Mucosa of descending colon (tissue), 3 donors: ENCODE data around the gene GNL2. TPM values are rescaled to one million over a fixed set of nuclear protein-coding genes. Genes with fewer than 3 reads are reported as not detected.

ENCODE experiments used
- ATAC-seq: fragments of 200-7000 bp; cut with Tn5 transposase; one replicate; pipeline ENCODE4 v1.9.1; 2020; ENCODE audit warnings: mild to moderate bottlenecking, moderate library complexity
- DNase-seq, 3 donors: peaks; one replicate each; pipeline ENCODE4 v3.0.0-alpha.2; 2020
- H3K36me3 ChIP-seq: fragments of 200-600 bp; one replicate; pipeline ENCODE4 v1.8.0; 2021; ENCODE audit warnings: low read depth, mild to moderate bottlenecking
- H3K4me1 ChIP-seq: fragments of 200-600 bp; one replicate; pipeline ENCODE4 v1.8.0; 2021; ENCODE audit warnings: low read depth, mild to moderate bottlenecking
- H3K4me3 ChIP-seq: fragments of 200-600 bp; one replicate; pipeline ENCODE4 v1.8.0; 2021; ENCODE audit warnings: mild to moderate bottlenecking
- H3K9me3 ChIP-seq: fragments of 200-600 bp; one replicate; pipeline ENCODE4 v1.8.0; 2021; ENCODE audit warnings: mild to moderate bottlenecking
- intact Hi-C, 2 donors: fragments of 100-400 bp; cut with DNase I in 1 of 2; cut with micrococcal nuclease in 1 of 2; formaldehyde crosslinking; loops; one replicate each; pipeline versions ENCODE4 v1.11.0 to v1.11.1; 2022; cut with DNase I, micrococcal nuclease
- total RNA-seq, 3 donors: library from RNA; stranded (reverse); fragmentation: NEBNext Ultra II Directional in 2 of 3; extraction: Animal tissue kit (Norgen Biotek cat#: 25700) in 2 of 3; gene quantifications; one replicate each; pipeline versions ENCODE4 v1.2.1 to v1.2.4, GENCODE V29; 2021 to 2023
- TF ChIP-seq, protein P1 (sequence below): fragments of 200-600 bp; IDR thresholded peaks from one replicate; pipeline ENCODE4 v1.8.0; 2022; ENCODE audit warnings: antibody characterized with exemption, mild to moderate bottlenecking
- donor health status: DM: no; HTN: no; CAD: no; lungs with moderate emphysema.
- donor health status: DM: no; HTN: no; CAD: no.
- donor health status: DM: no; HTN: yes; CAD: no.

GNL2 gene
- total RNA-seq, 3 donors from 2014 or later = 31.2 to 38.4 (median 34.0) TPM

DNA sequence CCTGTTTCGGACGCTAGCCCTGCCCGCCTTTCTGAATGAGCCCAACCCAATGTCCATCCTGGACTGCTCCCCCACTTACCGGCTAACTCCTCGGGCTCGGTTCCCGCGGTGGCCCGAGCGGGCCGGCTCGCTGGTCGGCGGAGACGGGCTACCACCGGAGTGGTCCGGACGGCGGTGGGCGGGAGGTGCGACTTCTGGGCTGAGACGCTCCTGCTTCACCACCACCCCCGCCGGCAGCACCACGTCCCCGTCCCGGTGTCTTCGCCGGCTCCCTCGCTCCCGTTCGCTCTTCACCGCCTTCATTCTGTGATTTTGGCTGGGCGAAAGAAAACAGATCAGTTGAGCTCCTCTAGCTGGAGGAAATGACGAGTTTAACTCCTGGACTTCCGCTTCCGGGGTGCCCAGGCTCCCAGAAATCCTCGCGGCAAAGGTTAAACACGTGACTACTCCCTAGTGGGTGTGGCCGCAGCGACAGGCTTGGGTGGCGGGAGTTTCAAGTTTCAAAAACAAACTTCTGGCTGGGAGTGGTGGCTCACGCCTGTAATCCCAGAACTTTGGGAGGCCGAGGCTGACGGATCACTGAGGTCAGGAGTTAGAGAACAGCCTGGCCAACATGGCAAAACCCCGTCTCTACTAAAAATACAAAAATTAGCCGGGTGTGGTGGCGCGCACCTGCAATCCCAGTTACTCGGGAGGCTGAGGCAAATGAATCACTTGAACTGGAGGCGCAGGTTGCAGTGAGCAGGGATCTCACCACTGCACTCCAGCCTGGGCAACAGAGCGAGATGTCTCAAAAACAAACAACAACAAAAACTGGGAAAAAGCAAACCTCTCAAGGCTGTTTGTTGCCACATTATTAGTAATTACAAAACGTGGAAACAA is 41.6 kb downstream of the GNL2 start, which contains the start of gene SNIP1:
Gene SNIP1 (minus strand): TSS at position 367 of the 882 bp plus-strand sequence. CDS start 64 bp downstream, at position 303.
- TF ChIP-seq, protein P1, sequence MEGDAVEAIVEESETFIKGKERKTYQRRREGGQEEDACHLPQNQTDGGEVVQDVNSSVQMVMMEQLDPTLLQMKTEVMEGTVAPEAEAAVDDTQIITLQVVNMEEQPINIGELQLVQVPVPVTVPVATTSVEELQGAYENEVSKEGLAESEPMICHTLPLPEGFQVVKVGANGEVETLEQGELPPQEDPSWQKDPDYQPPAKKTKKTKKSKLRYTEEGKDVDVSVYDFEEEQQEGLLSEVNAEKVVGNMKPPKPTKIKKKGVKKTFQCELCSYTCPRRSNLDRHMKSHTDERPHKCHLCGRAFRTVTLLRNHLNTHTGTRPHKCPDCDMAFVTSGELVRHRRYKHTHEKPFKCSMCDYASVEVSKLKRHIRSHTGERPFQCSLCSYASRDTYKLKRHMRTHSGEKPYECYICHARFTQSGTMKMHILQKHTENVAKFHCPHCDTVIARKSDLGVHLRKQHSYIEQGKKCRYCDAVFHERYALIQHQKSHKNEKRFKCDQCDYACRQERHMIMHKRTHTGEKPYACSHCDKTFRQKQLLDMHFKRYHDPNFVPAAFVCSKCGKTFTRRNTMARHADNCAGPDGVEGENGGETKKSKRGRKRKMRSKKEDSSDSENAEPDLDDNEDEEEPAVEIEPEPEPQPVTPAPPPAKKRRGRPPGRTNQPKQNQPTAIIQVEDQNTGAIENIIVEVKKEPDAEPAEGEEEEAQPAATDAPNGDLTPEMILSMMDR = no peak
- intact Hi-C loops = no loop called here
- Histone ChIP-seq H3K4me3 (peak within 1 kb of the TSS; percentile 91), H3K9me3 (no peaks in the 10 kb centered on the region), H3K36me3 (no peaks in the 10 kb centered on the region), H3K4me1 (peaks cover 21% of the 10 kb centered on the region)
- ATAC-seq (peak; percentile 98), DNase-seq (peak; percentile 92 to 96 (median 93))

DNA sequence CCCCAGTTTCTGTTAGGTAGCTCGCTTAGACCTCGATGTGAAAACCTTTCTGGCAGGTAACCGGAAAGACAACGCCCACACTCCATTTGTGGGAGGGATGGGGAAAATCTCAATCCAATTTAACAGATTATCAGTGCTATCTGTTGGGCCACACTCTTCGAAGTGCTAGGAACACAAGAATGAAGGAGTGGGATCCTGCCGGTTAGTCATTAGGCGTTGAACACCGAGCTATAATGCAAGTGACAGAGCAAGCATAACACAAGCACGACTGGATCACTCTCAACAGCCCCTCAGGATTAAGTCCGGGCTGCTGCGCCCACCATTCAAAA is 42.2 kb downstream of the GNL2 start:
- no peak for ATAC-seq
- H3K4me1 ChIP-seq = peaks cover 21% of the 10 kb centered on the region

DNA sequence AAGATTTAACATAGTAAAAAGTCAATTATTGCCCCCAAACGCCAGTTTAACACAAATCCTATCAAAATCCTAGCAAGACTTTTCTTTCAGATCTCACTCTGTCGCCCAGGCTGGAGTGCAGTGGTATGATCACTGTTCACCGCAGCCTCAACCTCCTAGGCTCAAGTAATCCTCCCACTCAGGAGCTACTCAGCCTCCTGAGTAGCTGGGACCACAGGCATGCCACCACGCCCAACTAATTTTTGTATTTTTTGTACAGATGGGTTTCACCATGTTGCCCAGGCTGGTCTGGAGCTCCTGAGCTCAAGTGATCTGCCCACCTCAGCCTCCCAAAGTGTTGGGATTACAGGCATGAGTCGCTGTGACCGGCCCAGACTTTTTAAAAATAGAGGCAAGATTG is 46.4 kb downstream of the GNL2 start:
- Histone ChIP-seq H3K9me3 (no peaks in the 10 kb centered on the region), H3K4me3 (no peak overlapping the region), H3K4me1 (peaks cover 16% of the 10 kb centered on the region), H3K36me3 (no peaks in the 10 kb centered on the region)
- TF ChIP-seq, protein P1 = no peak
- no peak for DNase-seq
- intact Hi-C loops = no loop called here
- ATAC-seq = no peak

More for the DNA sequence above, 42.2 kb downstream of the GNL2 start:
- TF ChIP-seq, protein P1 = no peak
- H3K4me3 ChIP-seq = peak overlapping the region; percentile 91
- no peak for DNase-seq
- intact Hi-C loops = no loop called here
- no peaks in the 10 kb centered on the region for H3K36me3 ChIP-seq
- H3K9me3 ChIP-seq = no peaks in the 10 kb centered on the region

DNA sequence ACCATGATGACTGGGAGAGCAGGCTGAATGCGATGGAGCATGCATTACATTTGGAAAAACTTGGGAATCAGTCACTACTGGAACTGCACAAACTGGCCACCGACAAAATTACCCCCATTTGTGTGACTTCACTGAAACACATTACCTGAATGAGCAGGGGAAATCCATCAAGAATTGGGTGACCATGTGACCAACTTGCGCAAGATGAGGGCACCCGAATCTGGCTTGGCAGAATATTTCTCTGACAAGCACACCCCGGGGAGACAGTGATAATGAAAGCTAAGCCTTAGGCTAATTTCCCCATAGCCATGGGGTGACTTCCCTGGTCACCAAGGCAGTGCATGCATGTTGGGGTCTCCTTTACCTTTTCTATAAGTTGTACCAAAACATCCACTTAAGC is 50.7 kb downstream of the GNL2 start:
- intact Hi-C loops = no loop called here
- no peak for DNase-seq
- Histone ChIP-seq H3K9me3 (no peaks in the 10 kb centered on the region), H3K36me3 (no peaks in the 10 kb centered on the region), H3K4me1 (no peaks in the 10 kb centered on the region), H3K4me3 (no peak overlapping the region)
- TF ChIP-seq, protein P1 = no peak
- ATAC-seq = no peak

DNA sequence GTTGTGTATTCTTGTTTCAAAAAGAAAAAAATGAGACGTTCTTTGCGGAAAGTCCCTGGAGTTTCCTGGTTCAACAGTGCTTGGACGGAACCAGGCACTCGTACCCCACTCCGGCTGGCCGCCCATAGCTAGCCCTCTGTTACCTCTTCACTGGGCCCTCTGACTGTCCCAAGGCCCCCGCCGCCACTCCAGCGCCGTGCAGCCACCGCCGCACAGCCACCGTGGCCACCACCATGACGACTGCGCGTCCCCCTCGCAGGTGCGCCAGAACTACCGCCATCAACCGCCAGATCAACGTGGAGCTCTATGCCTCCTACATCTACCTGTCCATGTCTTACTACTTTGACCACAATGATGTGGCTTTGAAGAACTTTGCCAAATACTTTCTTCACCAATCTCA is 51.2 kb downstream of the GNL2 start:
- no peaks in the 10 kb centered on the region for H3K36me3 ChIP-seq

More for the DNA sequence above, 51.2 kb downstream of the GNL2 start:
- Histone ChIP-seq H3K4me1 (no peaks in the 10 kb centered on the region), H3K4me3 (no peak overlapping the region), H3K9me3 (no peaks in the 10 kb centered on the region)
- ATAC-seq (no peak), DNase-seq (no peak)
- intact Hi-C loops = no loop called here
- TF ChIP-seq, protein P1 = no peak
